ENCODE data around the gene NPIPA5.
"Not testable (repeated sequence)": the region's sequence is repeated elsewhere in the genome, so short reads cannot be mapped to it uniquely, and the experiment has no call there.

DNA sequence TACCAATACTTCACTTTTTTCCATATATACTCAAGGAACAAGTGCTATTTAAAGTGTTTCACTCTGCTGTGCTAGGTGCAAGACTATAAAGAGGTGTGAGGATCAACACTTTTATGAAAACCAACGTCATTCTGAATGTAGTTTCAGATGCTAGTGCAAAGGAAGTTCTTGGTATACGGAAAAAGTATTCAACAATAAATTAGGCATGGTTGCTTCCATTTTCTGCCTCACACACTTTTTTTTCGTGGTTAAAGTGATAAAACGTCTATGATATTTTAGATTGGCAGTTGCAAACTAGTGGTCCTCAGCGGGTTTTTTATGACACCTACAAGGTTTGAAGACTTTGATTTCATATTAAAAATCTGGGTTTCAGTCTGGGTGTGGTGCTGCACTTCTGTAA lies 11.8 kb upstream of the NPIPA5 start:
- TF ChIP-seq, protein P1, sequence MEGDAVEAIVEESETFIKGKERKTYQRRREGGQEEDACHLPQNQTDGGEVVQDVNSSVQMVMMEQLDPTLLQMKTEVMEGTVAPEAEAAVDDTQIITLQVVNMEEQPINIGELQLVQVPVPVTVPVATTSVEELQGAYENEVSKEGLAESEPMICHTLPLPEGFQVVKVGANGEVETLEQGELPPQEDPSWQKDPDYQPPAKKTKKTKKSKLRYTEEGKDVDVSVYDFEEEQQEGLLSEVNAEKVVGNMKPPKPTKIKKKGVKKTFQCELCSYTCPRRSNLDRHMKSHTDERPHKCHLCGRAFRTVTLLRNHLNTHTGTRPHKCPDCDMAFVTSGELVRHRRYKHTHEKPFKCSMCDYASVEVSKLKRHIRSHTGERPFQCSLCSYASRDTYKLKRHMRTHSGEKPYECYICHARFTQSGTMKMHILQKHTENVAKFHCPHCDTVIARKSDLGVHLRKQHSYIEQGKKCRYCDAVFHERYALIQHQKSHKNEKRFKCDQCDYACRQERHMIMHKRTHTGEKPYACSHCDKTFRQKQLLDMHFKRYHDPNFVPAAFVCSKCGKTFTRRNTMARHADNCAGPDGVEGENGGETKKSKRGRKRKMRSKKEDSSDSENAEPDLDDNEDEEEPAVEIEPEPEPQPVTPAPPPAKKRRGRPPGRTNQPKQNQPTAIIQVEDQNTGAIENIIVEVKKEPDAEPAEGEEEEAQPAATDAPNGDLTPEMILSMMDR (conservative IDR thresholded peaks at IDR 0.05): not testable (repeated sequence)
- not testable (repeated sequence) for TF ChIP-seq EZH2 (IDR thresholded peaks at IDR 0.05; ENCODE audit: low read depth)
